ENCODE measurements around the gene DPM1.

DNA sequence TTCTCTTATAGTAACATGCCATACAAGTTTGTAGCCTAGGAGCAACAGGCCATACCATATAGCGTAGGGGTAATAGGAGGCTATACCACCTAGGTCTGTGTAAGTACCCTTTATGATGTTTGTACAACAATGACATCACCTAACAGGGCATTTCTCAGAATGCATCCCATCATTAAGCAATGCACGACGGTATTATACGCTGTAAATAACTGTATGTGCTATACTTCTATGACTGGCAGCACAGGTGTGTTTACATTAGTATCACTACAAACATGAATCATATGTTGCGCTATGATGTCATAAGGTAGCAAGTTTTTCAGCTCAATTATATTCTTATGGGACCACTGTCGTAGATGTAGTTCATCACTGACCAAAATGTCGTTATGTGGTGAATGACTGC, 58.1 kb downstream of the DPM1 start:
- TF ChIP-seq, protein P1, sequence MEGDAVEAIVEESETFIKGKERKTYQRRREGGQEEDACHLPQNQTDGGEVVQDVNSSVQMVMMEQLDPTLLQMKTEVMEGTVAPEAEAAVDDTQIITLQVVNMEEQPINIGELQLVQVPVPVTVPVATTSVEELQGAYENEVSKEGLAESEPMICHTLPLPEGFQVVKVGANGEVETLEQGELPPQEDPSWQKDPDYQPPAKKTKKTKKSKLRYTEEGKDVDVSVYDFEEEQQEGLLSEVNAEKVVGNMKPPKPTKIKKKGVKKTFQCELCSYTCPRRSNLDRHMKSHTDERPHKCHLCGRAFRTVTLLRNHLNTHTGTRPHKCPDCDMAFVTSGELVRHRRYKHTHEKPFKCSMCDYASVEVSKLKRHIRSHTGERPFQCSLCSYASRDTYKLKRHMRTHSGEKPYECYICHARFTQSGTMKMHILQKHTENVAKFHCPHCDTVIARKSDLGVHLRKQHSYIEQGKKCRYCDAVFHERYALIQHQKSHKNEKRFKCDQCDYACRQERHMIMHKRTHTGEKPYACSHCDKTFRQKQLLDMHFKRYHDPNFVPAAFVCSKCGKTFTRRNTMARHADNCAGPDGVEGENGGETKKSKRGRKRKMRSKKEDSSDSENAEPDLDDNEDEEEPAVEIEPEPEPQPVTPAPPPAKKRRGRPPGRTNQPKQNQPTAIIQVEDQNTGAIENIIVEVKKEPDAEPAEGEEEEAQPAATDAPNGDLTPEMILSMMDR (IDR thresholded peaks at IDR 0.05), result no peak
- TF ChIP-seq POLR2A (IDR thresholded peaks at IDR 0.05), result no peak

All from thyroid gland (tissue), 4 donors.